HepG2 (cell line): ENCODE data around the gene CPT1A. TPM values are rescaled to one million over a fixed set of nuclear protein-coding genes. Genes with fewer than 3 reads are reported as not detected.

Experiments
- ATAC-seq: fragments of 200-7000 bp; cut with Tn5 transposase; 3 replicates; pipeline ENCODE4 v1.9.1; 2020; ENCODE audit warnings: mild to moderate bottlenecking, moderate library complexity
- BruUV-seq: library from RNA; stranded (reverse); fragments of 400-500 nt; replicated peaks from 2 replicates; lab custom pipeline; 2021; lab: Mats Ljungman, UMichigan
- CTCF ChIA-PET: fragments of 300-600 bp; formaldehyde crosslinking; extraction: SDS; loops from one replicate; lab custom pipeline; 2021; ENCODE audit warnings: low total read pairs, inconsistent platforms, low intra/inter-chr PET ratio; lab: Yijun Ruan, JAX
- POLR2A ChIA-PET: fragments of 350-600 bp; sonication (Branson Sonifier 250); formaldehyde crosslinking; loops from one replicate; lab custom pipeline; 2020; ENCODE audit warnings: antibody characterized with exemption, inconsistent platforms; lab: Yijun Ruan, JAX
- DNase-seq: peaks from one replicate; pipeline ENCODE4 v3.0.0-alpha.2; 2015; ENCODE audit warnings: low spot score
- FAIRE-seq: peaks from 3 replicates; lab custom pipeline; 2011; peaks lifted over from hg19 to GRCh38; lab: Jason Lieb, UNC
- H2AFZ ChIP-seq: one replicate; pipeline ENCODE4 v1.6.1; 2011; ENCODE audit warnings: low read length, inconsistent platforms
- H3K27ac ChIP-seq: fragments of 300-600 bp; 3 replicates; pipeline ENCODE4 v1.8.0; 2011; ENCODE audit warnings: mixed run types, mild to moderate bottlenecking, mixed read lengths, low read length, inconsistent platforms; ENCODE audit not compliant: insufficient read depth; ENCODE audit errors: extremely low read length
- H3K27me3 ChIP-seq, 2 experiments: fragments of 200-600 bp in 1 of 2; 2 replicates in 1 of 2; 3 replicates in 1 of 2; pipeline versions ENCODE4 v1.6.0 to v1.8.0; 2011; ENCODE audit warnings: low read length in 2 of 2, mild to moderate bottlenecking in 2 of 2, moderate library complexity in 2 of 2, inconsistent platforms in 1 of 2; ENCODE audit not compliant: insufficient read depth in 2 of 2, control insufficient read depth in 1 of 2
- H3K36me3 ChIP-seq, 2 experiments: fragments of 200-600 bp in 1 of 2; replicated peaks in 1 of 2; 2 replicates in 1 of 2; 3 replicates in 1 of 2; pipeline versions ENCODE4 v1.5.1 to v1.8.0; 2011; ENCODE audit warnings: low read length in 2 of 2, inconsistent platforms in 1 of 2; ENCODE audit not compliant: insufficient read depth in 2 of 2, control insufficient read depth in 1 of 2
- H3K4me1 ChIP-seq: 2 replicates; pipeline ENCODE4 v1.5.1; 2012; ENCODE audit warnings: low read length, inconsistent platforms; ENCODE audit not compliant: insufficient read depth
- H3K4me2 ChIP-seq: 2 replicates; pipeline ENCODE4 v1.6.0; 2011; ENCODE audit warnings: low read depth, low read length, inconsistent platforms
- H3K4me3 ChIP-seq, 3 experiments: fragments of 200-600 bp in 1 of 3; sonication (generic), shearing (Covaris generic) in 1 of 3; replicated peaks in 1 of 3; 2 replicates each; pipeline ENCODE4 v1.5.1; 2011 to 2016; ENCODE audit warnings: low read length in 3 of 3, inconsistent platforms in 2 of 3, low read depth in 2 of 3, mild to moderate bottlenecking in 2 of 3, control low read depth in 1 of 3, mixed read lengths in 1 of 3; ENCODE audit not compliant: insufficient read depth in 1 of 3
- H3K79me2 ChIP-seq: one replicate; pipeline ENCODE4 v1.6.1; 2011; ENCODE audit warnings: low read length, inconsistent platforms; ENCODE audit not compliant: insufficient read depth
- H3K9ac ChIP-seq: 2 replicates; pipeline ENCODE4 v1.6.0; 2011; ENCODE audit warnings: mild to moderate bottlenecking, low read depth, low read length, inconsistent platforms; ENCODE audit not compliant: insufficient read depth
- H3K9me3 ChIP-seq: 2 replicates; pipeline ENCODE4 v1.5.1; 2012; ENCODE audit warnings: mild to moderate bottlenecking, low read length
- H4K20me1 ChIP-seq: 2 replicates; pipeline ENCODE4 v1.6.0; 2011; ENCODE audit warnings: inconsistent platforms, mild to moderate bottlenecking, low read length, moderate library complexity; ENCODE audit not compliant: insufficient read depth
- ELF3 ChIP-seq: IDR thresholded peaks from 2 replicates; pipeline ENCODE4 v1.6.1; 2016; ENCODE audit warnings: missing genetic modification reagents, missing compliant biosample characterization
- ERF ChIP-seq: IDR thresholded peaks from 2 replicates; pipeline ENCODE4 v1.6.1; 2018; ENCODE audit warnings: missing biosample characterization, missing genetic modification reagents
- GPN1 ChIP-seq: sonication (generic); formaldehyde crosslinking; IDR thresholded peaks from 2 replicates; pipeline ENCODE4 v1.5.1; 2020; ENCODE audit warnings: missing genetic modification reagents, borderline replicate concordance
- MBD4 ChIP-seq: IDR thresholded peaks from 2 replicates; pipeline ENCODE4 v1.6.1; 2012; ENCODE audit warnings: low read length, inconsistent platforms, borderline replicate concordance
- NFE2L1 ChIP-seq: sonication (generic); formaldehyde crosslinking; IDR thresholded peaks from 2 replicates; pipeline ENCODE4 v1.4.0; 2020; ENCODE audit warnings: missing genetic modification reagents, mild to moderate bottlenecking, borderline replicate concordance
- NRL ChIP-seq: sonication (generic); formaldehyde crosslinking; IDR thresholded peaks from 2 replicates; pipeline ENCODE4 v1.5.0; 2020; ENCODE audit warnings: missing genetic modification reagents, mild to moderate bottlenecking, moderate library complexity, borderline replicate concordance
- SRSF1 ChIP-seq: fragments of 200-400 bp; formaldehyde crosslinking; optimal IDR thresholded peaks from 2 replicates; pipeline ENCODE3; 2017; ENCODE audit warnings: mild to moderate bottlenecking, low read depth, low read length, moderate library complexity
- ZBTB38 ChIP-seq: sonication (generic); formaldehyde crosslinking; IDR thresholded peaks from 2 replicates; pipeline ENCODE4 v1.5.1; 2020; ENCODE audit warnings: mild to moderate bottlenecking, missing genetic modification reagents
- ZKSCAN1 ChIP-seq: fragments of 150-350 bp; IDR thresholded peaks from 2 replicates; pipeline ENCODE4 v1.6.1; 2014; ENCODE audit warnings: low read length
- ZNF10 ChIP-seq: sonication (generic); formaldehyde crosslinking; IDR thresholded peaks from 2 replicates; pipeline ENCODE4 v1.4.0; 2020; ENCODE audit warnings: mild to moderate bottlenecking, low read depth, missing genetic modification reagents, borderline replicate concordance
- ZNF33A ChIP-seq: sonication (generic); formaldehyde crosslinking; IDR thresholded peaks from 2 replicates; pipeline ENCODE4 v1.5.1; 2020; ENCODE audit warnings: missing genetic modification reagents, mild to moderate bottlenecking, moderate library complexity, borderline replicate concordance
- ZNF501 ChIP-seq: sonication (generic); formaldehyde crosslinking; IDR thresholded peaks from 2 replicates; pipeline ENCODE4 v1.5.1; 2020; ENCODE audit warnings: mild to moderate bottlenecking, moderate library complexity, missing genetic modification reagents
- ZNF678 ChIP-seq: sonication (generic); formaldehyde crosslinking; IDR thresholded peaks from 2 replicates; pipeline ENCODE4 v1.4.0; 2020; ENCODE audit warnings: mild to moderate bottlenecking, missing genetic modification reagents
- WGBS: methylation state at CpG from one replicate; pipeline ENCODE4 v1.1.6; 2017; ENCODE audit warnings: low lambda C conversion rate; 5-methylcytosine and 5-hydroxymethylcytosine counted together
- in situ Hi-C: cut with HindIII; loops from 2 replicates; pipeline ENCODE4 v1.10.0; 2017; ENCODE audit warnings: low pct_unique_long_range_greater_than_20kb; ENCODE audit not compliant: extremely low pct_ligation_motif_present
- intact Hi-C: fragments of 100-400 bp; cut with micrococcal nuclease; formaldehyde crosslinking; loops from one replicate; pipeline ENCODE4 v1.10.0; 2022; ENCODE audit not compliant: unreplicated experiment
- polyA plus RNA-seq, 8 experiments: library from polyadenylated mRNA; depleted of rRNA in 3 of 8; stranded (reverse) in 7 of 8; unstranded in 1 of 8; fragments of >200 nt; fragmentation: Illumina TruSeq in 4 of 8; extraction: Trizol in 4 of 8; gene quantifications; 2 replicates each; pipeline versions ENCODE4 v1.2.1 to v1.2.3, GENCODE V29; 2011 to 2016; ENCODE audit warnings: low read depth in 4 of 8, missing spikeins in 1 of 8, mixed read lengths in 1 of 8; ENCODE audit not compliant: insufficient read depth in 1 of 8
- total RNA-seq, 5 experiments: library from RNA; depleted of rRNA; stranded (reverse); fragments of >200 nt; fragmentation: Illumina TruSeq; extraction: Trizol; gene quantifications; 2 replicates each; pipeline ENCODE4 v1.2.3, GENCODE V29; 2016; ENCODE audit warnings: low read depth in 1 of 5
- TF ChIP-seq, protein P1 (sequence below): sonication (generic); formaldehyde crosslinking; conservative IDR thresholded peaks from 2 replicates; pipeline ENCODE4 v1.8.0; 2022; ENCODE audit warnings: missing genetic modification reagents
- TF ChIP-seq, protein P2 (sequence below): sonication (generic); formaldehyde crosslinking; IDR thresholded peaks from 2 replicates; pipeline ENCODE4 v1.8.1; 2022; ENCODE audit warnings: low read depth, mild to moderate bottlenecking, missing genetic modification reagents
- TF ChIP-seq, protein P3 (sequence below): sonication (generic); formaldehyde crosslinking; IDR thresholded peaks from 2 replicates; pipeline ENCODE4 v1.5.0; 2020; ENCODE audit warnings: missing genetic modification reagents
- TF ChIP-seq, protein P4 (sequence below): sonication (generic); formaldehyde crosslinking; IDR thresholded peaks from 2 replicates; pipeline ENCODE4 v1.8.0; 2022; ENCODE audit warnings: mild to moderate bottlenecking, missing genetic modification reagents; ENCODE audit not compliant: insufficient replicate concordance

CPT1A gene
- total and polyA plus RNA-seq, 2 of the 13 experiments (the other 11 are each of a cell fraction or from before 2014, with no cell fraction given), result 7.0 to 7.1 TPM

DNA sequence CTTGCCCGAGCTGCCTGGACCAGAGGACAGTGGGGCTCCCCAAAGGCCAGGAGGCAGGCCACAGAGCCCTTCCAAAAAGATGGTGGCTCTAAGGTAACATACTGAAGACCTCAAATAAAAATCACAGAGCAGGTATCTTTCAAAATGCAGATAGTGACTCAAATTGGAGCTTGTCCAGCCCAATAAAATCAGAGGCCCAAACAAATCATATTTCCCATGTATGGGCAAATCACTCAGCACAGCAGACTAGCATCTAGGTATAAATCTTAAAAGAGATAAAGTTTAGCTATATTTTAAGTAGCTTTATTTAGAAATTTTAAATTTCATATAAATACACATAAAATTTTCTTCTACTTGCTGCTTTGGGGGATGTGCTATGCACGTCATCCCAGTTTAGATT lies 93.7 kb downstream of the CPT1A start (continued):
- TF ChIP-seq ELF3 (CRISPR knock-in tag) (no peak), ZNF678 (CRISPR knock-in tag) (no peak), ZNF10 (no peak)
- TF ChIP-seq, protein P1, sequence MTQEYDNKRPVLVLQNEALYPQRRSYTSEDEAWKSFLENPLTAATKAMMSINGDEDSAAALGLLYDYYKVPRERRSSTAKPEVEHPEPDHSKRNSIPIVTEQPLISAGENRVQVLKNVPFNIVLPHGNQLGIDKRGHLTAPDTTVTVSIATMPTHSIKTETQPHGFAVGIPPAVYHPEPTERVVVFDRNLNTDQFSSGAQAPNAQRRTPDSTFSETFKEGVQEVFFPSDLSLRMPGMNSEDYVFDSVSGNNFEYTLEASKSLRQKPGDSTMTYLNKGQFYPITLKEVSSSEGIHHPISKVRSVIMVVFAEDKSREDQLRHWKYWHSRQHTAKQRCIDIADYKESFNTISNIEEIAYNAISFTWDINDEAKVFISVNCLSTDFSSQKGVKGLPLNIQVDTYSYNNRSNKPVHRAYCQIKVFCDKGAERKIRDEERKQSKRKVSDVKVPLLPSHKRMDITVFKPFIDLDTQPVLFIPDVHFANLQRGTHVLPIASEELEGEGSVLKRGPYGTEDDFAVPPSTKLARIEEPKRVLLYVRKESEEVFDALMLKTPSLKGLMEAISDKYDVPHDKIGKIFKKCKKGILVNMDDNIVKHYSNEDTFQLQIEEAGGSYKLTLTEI, result no peak

DNA sequence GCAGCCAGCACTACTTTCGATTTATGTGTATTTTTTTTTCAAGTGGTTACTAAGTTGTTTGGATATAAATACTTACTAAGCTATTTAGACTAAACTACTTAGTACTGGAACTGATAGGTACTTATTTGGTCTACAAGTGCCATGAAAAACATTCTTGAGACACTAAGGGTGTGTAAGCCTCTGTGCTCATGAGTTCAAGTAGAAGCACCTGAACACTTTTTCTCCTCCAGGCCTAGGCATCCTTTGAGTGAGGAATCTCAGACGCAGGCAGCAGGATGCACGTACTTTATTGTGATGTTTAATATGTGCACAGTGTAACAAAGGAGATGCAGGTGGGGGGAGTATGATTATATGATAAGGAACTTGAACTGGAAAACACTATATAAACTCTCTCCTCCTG lies 98.2 kb downstream of the CPT1A start:
- in situ Hi-C loops (no loop called here), intact Hi-C loops (no loop called here)
- Histone ChIP-seq H3K27me3 (peaks cover 3 to 7% of the 10 kb centered on the region in 2 experiments; a peak in 3 of 5 replicates), H3K9me3 (no peaks in the 10 kb centered on the region), H3K4me3 (no peak overlapping the region), H3K36me3 (no peaks in the 10 kb centered on the region), H4K20me1 (no peaks in the 10 kb centered on the region), H3K79me2 (no peaks in the 10 kb centered on the region), H3K4me2 (no peak overlapping the region), H2AFZ (no peak overlapping the region), H3K9ac (no peak overlapping the region), H3K27ac (no peak overlapping the region), H3K4me1 (no peaks in the 10 kb centered on the region)
- 29% methylated on average over 3 of the region's 3 CpGs for WGBS
- ChIA-PET CTCF (no interaction called here), POLR2A (no interaction called here)
- FAIRE-seq, result no peak
- ATAC-seq, result no peak
- BruUV-seq, result no TSS peak
- DNase-seq, result no peak
- TF ChIP-seq SRSF1 (no peak), GPN1 (no peak), MBD4 (no peak), NRL (CRISPR knock-in tag) (no peak), ZKSCAN1 (no peak), ZNF501 (CRISPR knock-in tag) (no peak), ZNF33A (CRISPR knock-in tag) (no peak), NFE2L1 (CRISPR knock-in tag) (no peak), ERF (no peak), ZBTB38 (CRISPR knock-in tag) (no peak)
- TF ChIP-seq, protein P2, sequence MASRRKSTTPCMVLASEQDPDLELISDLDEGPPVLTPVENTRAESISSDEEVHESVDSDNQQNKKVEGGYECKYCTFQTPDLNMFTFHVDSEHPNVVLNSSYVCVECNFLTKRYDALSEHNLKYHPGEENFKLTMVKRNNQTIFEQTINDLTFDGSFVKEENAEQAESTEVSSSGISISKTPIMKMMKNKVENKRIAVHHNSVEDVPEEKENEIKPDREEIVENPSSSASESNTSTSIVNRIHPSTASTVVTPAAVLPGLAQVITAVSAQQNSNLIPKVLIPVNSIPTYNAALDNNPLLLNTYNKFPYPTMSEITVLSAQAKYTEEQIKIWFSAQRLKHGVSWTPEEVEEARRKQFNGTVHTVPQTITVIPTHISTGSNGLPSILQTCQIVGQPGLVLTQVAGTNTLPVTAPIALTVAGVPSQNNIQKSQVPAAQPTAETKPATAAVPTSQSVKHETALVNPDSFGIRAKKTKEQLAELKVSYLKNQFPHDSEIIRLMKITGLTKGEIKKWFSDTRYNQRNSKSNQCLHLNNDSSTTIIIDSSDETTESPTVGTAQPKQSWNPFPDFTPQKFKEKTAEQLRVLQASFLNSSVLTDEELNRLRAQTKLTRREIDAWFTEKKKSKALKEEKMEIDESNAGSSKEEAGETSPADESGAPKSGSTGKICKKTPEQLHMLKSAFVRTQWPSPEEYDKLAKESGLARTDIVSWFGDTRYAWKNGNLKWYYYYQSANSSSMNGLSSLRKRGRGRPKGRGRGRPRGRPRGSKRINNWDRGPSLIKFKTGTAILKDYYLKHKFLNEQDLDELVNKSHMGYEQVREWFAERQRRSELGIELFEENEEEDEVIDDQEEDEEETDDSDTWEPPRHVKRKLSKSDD, result no peak
- TF ChIP-seq, protein P3, sequence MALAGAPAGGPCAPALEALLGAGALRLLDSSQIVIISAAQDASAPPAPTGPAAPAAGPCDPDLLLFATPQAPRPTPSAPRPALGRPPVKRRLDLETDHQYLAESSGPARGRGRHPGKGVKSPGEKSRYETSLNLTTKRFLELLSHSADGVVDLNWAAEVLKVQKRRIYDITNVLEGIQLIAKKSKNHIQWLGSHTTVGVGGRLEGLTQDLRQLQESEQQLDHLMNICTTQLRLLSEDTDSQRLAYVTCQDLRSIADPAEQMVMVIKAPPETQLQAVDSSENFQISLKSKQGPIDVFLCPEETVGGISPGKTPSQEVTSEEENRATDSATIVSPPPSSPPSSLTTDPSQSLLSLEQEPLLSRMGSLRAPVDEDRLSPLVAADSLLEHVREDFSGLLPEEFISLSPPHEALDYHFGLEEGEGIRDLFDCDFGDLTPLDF (CRISPR knock-in tag), result no peak
- TF ChIP-seq, protein P4, sequence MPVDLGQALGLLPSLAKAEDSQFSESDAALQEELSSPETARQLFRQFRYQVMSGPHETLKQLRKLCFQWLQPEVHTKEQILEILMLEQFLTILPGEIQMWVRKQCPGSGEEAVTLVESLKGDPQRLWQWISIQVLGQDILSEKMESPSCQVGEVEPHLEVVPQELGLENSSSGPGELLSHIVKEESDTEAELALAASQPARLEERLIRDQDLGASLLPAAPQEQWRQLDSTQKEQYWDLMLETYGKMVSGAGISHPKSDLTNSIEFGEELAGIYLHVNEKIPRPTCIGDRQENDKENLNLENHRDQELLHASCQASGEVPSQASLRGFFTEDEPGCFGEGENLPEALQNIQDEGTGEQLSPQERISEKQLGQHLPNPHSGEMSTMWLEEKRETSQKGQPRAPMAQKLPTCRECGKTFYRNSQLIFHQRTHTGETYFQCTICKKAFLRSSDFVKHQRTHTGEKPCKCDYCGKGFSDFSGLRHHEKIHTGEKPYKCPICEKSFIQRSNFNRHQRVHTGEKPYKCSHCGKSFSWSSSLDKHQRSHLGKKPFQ (CRISPR knock-in tag), result no peak
